Hematopoietic multipotent progenitor cell treated with erythropoietin and hydrocortisone succinate and interleukin-3 and kit ligand, for 8 days (in vitro differentiated cells): ENCODE results near the gene DMKN.

Source experiments
- DNase-seq: peaks from one replicate; pipeline ENCODE4 v3.0.0-alpha.2; 2015

DMKN gene

GRCh38 chr19:35522745-35523327, 9.4 kb upstream of the DMKN start:
- DNase-seq = no peak

GRCh38 chr19:35521124-35521743, 7.8 kb upstream of the DMKN start:
- no peak for DNase-seq

DNA sequence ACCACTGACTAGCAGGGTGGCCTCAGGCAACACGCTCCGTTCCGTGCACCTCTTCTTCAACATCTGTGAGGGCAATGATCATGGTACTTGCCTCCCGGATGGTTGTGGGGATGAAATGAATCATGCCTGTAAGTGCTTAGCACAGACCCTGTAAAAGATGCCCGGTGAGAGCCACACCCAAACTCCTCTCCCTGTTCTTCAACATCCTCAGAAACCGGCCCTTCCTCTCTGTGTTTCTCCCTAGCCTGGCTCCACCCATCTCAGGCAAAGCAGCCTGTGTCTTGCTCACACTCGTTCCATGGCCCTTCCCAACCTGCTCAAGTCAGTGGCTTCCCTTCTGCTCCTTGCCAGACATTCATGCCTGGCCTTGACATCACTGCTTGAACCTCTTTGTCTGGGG, 5.8 kb upstream of the DMKN start:
- DNase-seq = no peak

GRCh38 chr19:35518313-35518712, 4.9 kb upstream of the DMKN start:
- DNase-seq = no peak

GRCh38 chr19:35517342-35517741, 3.9 kb upstream of the DMKN start:
- no peak for DNase-seq

- no peak for DNase-seq
These were observed 2.9 kb upstream of the DMKN start for GRCh38 chr19:35516310-35516709.

- no peak for DNase-seq
These were observed 897 bp upstream of the DMKN start for GRCh38 chr19:35514282-35514809.

- DNase-seq = no peak
These were observed 420 bp downstream of the DMKN start for GRCh38 chr19:35512831-35513627.

GRCh38 chr19:35511337-35511736, 2.1 kb downstream of the DMKN start:
- no peak for DNase-seq

DNA sequence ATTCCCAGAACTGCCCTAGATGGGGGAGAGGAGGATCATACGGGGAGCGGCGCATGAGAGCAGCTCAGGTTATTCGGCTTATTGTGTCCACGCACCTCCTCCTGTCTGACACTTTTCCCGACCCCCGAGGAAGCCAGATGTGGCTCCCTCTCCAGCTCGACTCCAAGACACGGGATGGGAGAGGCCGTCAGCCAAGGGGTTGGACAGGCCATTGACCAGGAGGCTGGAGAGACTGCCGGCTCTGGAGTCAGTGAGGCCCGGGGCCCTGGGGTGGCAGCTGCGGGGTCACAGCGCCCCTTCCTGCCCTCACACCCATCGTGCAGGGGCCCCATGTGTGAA, 2.9 kb downstream of the DMKN start:
- DNase-seq = no peak

GRCh38 chr19:35509861-35510625, 3.4 kb downstream of the DMKN start:
- peak; percentile 46 for DNase-seq

DNA sequence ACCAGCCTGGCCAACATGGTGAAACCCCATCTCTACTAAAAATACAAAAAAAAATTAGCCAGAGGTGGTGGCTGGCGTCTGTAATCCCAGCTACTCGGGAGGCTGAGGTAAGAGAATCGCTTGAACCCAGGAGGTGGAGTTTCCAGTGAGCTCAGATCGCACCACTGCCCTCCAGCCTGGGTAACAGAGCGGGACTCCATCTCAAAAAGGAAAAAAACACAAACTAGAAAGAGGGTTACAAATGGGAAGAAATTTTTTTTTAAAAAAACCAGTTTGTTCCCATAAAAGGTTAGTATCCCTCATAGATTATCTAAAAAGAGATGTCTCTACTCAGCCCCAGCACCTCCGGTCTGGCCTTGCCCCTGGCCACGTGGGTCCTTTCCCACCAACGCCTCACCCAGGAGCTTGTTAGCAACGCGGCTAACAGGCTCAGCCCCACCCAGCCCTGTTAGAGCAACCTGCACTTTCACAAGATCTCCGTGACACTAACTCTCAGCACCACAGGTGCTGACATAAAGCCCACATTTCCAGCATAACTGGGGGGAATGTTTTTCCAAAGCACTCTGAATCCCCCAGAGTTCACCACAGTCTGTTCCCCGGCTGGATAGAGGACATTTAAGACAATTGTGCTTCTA, 4.3 kb downstream of the DMKN start:
- peak; percentile 9 for DNase-seq

- DNase-seq = no peak
These were observed 5.3 kb downstream of the DMKN start for GRCh38 chr19:35508129-35508528.

GRCh38 chr19:35507561-35507960, 5.9 kb downstream of the DMKN start:
- no peak for DNase-seq

- DNase-seq = no peak
These were observed 7.4 kb downstream of the DMKN start for GRCh38 chr19:35506011-35506410.

- DNase-seq = no peak
These were observed 10.7 kb downstream of the DMKN start for GRCh38 chr19:35502751-35503150.

GRCh38 chr19:35501684-35502083, 11.8 kb downstream of the DMKN start:
- no peak for DNase-seq

GRCh38 chr19:35500611-35501010, 12.8 kb downstream of the DMKN start:
- no peak for DNase-seq

DNA sequence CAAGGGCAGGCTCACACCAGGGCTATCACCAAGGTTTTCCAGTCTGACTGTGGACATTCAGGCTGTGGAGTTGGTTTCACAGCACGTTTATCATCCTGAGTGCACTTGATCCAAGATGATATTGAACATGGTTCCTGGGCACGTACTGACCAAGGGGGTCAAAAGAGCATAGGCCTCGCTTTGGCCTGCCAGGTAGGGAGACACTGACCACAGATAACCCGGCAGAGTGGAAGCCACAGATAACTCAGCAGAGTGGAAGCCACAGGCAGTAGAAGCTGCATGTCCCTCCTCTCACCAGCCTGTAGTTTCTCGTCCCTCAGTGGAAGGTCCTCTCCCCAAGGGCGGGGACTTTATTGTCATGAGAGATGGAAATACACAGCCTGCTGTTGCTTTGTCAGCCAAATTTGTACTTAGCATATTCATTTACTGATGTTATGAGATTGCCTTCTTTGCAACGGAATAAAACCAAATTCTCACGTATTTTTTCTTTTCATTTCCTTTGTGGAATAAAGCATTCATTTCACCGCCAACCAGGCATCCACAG, 14.4 kb downstream of the DMKN start:
- no peak for DNase-seq

- no peak for DNase-seq
These were observed 15.2 kb downstream of the DMKN start for GRCh38 chr19:35498220-35498619.

DNA sequence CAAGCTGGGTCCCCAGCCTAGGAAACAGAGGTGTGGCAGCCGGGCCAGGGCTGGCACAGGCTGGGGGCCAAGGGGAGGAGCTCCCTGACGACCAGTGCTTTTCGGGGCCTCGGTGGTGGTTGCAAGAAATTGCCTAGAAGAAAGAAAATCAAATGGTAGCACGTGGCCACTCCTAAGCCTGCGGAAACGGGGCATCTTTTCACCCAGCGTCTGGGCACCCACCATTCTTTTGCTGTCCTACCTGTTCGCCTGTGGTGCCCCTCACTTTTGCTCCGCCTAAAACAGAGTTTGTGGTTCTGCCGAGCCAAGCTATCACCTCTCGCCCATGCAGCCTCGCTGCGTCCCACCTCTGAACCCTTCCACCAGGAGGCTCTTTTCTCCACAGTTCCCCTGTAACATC, 16.0 kb downstream of the DMKN start:
- no peak for DNase-seq
